ENCODE data around the gene GLIS1. TPM values are rescaled to one million over a fixed set of nuclear protein-coding genes. Genes with fewer than 3 reads are reported as not detected.

Gene GLIS1
- total and polyA plus RNA-seq, 8 donors: 0.20 to 4.8 (median 0.55) TPM; not detected in 1

DNA sequence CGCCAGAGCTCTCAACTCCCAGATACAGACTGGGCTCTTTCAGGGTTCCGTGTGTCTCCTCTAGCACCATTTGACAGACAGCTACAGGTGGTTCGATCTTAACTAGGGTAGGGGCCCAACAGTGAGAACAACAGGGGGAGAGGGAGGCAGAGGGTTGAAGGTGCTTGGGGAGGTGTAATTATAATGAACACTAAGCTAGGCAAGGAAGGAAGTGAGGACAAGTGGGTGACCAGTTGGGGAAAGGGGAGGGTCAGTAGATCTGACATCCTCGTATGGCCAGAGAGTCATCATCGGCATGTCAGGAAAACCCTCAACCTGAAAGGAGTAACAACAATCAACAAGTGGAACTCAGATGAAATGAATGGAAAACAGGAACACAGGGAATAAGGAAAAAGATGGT is 22.8 kb downstream of the GLIS1 start:
- WGBS, 5 donors: 78 to 85% (median 82%) methylated on average over 5 of the region's 5 CpGs
- Histone ChIP-seq H3K4me3 (no peak overlapping the region), H3K36me3 (no peaks in the 10 kb centered on the region), H3K4me1 (no peaks in the 10 kb centered on the region), H3K27me3 (peaks cover 0 to 25% (median 0%) of the 10 kb centered on the region in 3 donors), H3K9me3 (no peaks in the 10 kb centered on the region), H3K27ac (no peak overlapping the region)
- TF ChIP-seq CTCF (IDR thresholded peaks at IDR 0.05) (no peak), EP300 (IDR thresholded peaks at IDR 0.05) (no peak), POLR2A (IDR thresholded peaks at IDR 0.05) (no peak), POLR2AphosphoS5 (IDR thresholded peaks at IDR 0.05) (no peak)
- no peak for DNase-seq
- intact Hi-C loops (cut with DNase I; ENCODE audit: low total_unique reads): no loop called here

- peak in 1 of 2 donors; percentile 47 for DNase-seq
- TF ChIP-seq POLR2AphosphoS5 (IDR thresholded peaks at IDR 0.05) (no peak), EP300 (IDR thresholded peaks at IDR 0.05) (no peak), POLR2A (IDR thresholded peaks at IDR 0.05) (no peak), CTCF (IDR thresholded peaks at IDR 0.05) (peak in 1 of 7 experiments; percentile 13)
- intact Hi-C loops (cut with DNase I; ENCODE audit: low total_unique reads): no loop called here
- H3K4me1 ChIP-seq: no peaks in the 10 kb centered on the region
- no peaks in the 10 kb centered on the region for H3K36me3 ChIP-seq
- no peaks in the 10 kb centered on the region for H3K9me3 ChIP-seq
- no peak overlapping the region for H3K27ac ChIP-seq
- H3K4me3 ChIP-seq: no peak overlapping the region
- WGBS, 5 donors: 52 to 58% (median 55%) methylated on average over 11 of the region's 11 CpGs
- H3K27me3 ChIP-seq: peaks cover 0 to 25% (median 0%) of the 10 kb centered on the region in 3 donors
Measured at GRCh38 chr1:53715478-53715877, 23.5 kb downstream of the GLIS1 start.

GRCh38 chr1:53712276-53712675 is 26.7 kb downstream of the GLIS1 start:
- 27 to 67% (median 41%) methylated on average over 1 to 2 of the region's 2 CpGs for WGBS, 5 donors
- H3K27ac ChIP-seq: no peak overlapping the region
- no peaks in the 10 kb centered on the region for H3K9me3 ChIP-seq
- TF ChIP-seq POLR2A (IDR thresholded peaks at IDR 0.05) (no peak), EP300 (IDR thresholded peaks at IDR 0.05) (no peak), POLR2AphosphoS5 (IDR thresholded peaks at IDR 0.05) (no peak), CTCF (IDR thresholded peaks at IDR 0.05) (no peak)
- no peak for DNase-seq
- intact Hi-C loops (cut with DNase I; ENCODE audit: low total_unique reads): no loop called here
- H3K4me1 ChIP-seq: no peaks in the 10 kb centered on the region
- H3K4me3 ChIP-seq: no peak overlapping the region
- peaks cover 0 to 17% (median 0%) of the 10 kb centered on the region in 3 donors for H3K27me3 ChIP-seq
- no peaks in the 10 kb centered on the region for H3K36me3 ChIP-seq

DNA sequence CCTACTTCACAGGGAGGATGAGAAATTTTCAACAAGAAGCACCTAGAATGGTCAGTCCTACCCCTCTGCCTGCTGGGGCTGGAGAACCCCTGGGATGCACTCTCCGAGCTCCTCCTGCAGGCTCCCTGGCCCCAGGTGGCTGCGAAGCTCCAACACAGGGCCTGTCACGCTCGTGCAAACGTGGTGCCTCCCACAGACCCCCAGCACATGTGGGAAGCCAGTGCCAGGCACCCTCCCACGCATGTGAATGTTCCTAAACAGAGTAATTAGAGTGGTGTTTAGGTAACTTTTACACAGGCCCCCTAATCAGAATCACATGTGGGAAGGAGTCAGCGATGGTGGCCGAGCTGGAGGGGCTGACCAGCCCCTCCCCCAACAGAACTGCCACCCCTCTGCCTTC is 28.4 kb downstream of the GLIS1 start:
- Histone ChIP-seq H3K27me3 (peaks cover 0 to 18% (median 0%) of the 10 kb centered on the region in 3 donors), H3K36me3 (no peaks in the 10 kb centered on the region), H3K4me1 (no peaks in the 10 kb centered on the region), H3K27ac (no peak overlapping the region), H3K9me3 (no peaks in the 10 kb centered on the region), H3K4me3 (no peak overlapping the region)
- no peak for DNase-seq
- 68 to 86% (median 73%) methylated on average over 5 to 8 of the region's 8 CpGs for WGBS, 5 donors
- intact Hi-C loops (cut with DNase I; ENCODE audit: low total_unique reads): no loop called here
- TF ChIP-seq POLR2AphosphoS5 (IDR thresholded peaks at IDR 0.05): no peak
- no peak for TF ChIP-seq EP300 (IDR thresholded peaks at IDR 0.05)
- no peak for TF ChIP-seq POLR2A (IDR thresholded peaks at IDR 0.05)
- no peak for TF ChIP-seq CTCF (IDR thresholded peaks at IDR 0.05)

All from stomach (tissue), 9 donors.